HCT116 (cell line): Measurements from ENCODE around the gene EFHD1.

Experiments used
- CTCF ChIP-seq, 3 experiments: fragments of 200-600 bp in 1 of 3; sonication (generic) in 1 of 3; IDR thresholded peaks in 2 of 3; conservative IDR thresholded peaks in 1 of 3; 2 replicates each; pipeline ENCODE4 v1.5.1; 2012 to 2017; ENCODE audit warnings: low read depth in 2 of 3, low read length in 2 of 3, antibody characterized with exemption in 1 of 3, borderline replicate concordance in 1 of 3, control low read depth in 1 of 3, mild to moderate bottlenecking in 1 of 3, mixed read lengths in 1 of 3, mixed run types in 1 of 3, moderate library complexity in 1 of 3; ENCODE audit not compliant: insufficient read depth in 1 of 3
- EZH2 ChIP-seq: fragments of 200-600 bp; sonication (generic); IDR thresholded peaks from 2 replicates; pipeline ENCODE4 v1.6.1; 2017; ENCODE audit warnings: antibody characterized with exemption, mixed run types
- POLR2A ChIP-seq: IDR thresholded peaks from 2 replicates; pipeline ENCODE4 v1.7.0; 2011; ENCODE audit warnings: borderline replicate concordance; ENCODE audit not compliant: insufficient read depth, insufficient read length; ENCODE audit errors: extremely low read depth
- POLR2AphosphoS5 ChIP-seq: IDR thresholded peaks from 2 replicates; pipeline ENCODE4 v1.6.1; 2011; ENCODE audit warnings: mild to moderate bottlenecking, low read depth, low read length, moderate library complexity
- REST ChIP-seq: IDR thresholded peaks from 2 replicates; pipeline ENCODE4 v1.6.1; 2012; ENCODE audit warnings: low read depth
- SIN3A ChIP-seq: IDR thresholded peaks from 2 replicates; pipeline ENCODE4 v1.6.1; 2012; ENCODE audit warnings: low read depth
- ZFX ChIP-seq: fragments of 450-650 bp; IDR thresholded peaks from 2 replicates; pipeline ENCODE4 v1.6.1; 2017

GRCh38 chr2:232707076-232707475, 73.7 kb downstream of the EFHD1 start:
- TF ChIP-seq POLR2AphosphoS5: no peak
- no peak for TF ChIP-seq POLR2A
- TF ChIP-seq CTCF (IDR thresholded peaks at IDR 0.05 in 2 of 3, conservative IDR thresholded peaks at IDR 0.05 in 1 of 3; ENCODE audit: borderline replicate concordance in 1 of 3, insufficient read depth in 1 of 3, low read depth in 2 of 3, low read length in 2 of 3): no peak
- TF ChIP-seq ZFX: no peak
- no peak for TF ChIP-seq EZH2
- no peak for TF ChIP-seq SIN3A
- TF ChIP-seq REST: no peak
